CD14-positive monocyte (primary cell): ENCODE results near the gene ZFP92. TPM values are rescaled to one million over a fixed set of nuclear protein-coding genes. Genes with fewer than 3 reads are reported as not detected.

Experiments
- DNase-seq, 3 donors: peaks; one replicate each; pipeline ENCODE4 v3.0.0-alpha.2; 2011 to 2022
- H2AFZ ChIP-seq: 2 replicates; pipeline ENCODE4 v1.6.0; 2012; ENCODE audit warnings: mild to moderate bottlenecking, low read depth, low read length, inconsistent platforms; ENCODE audit not compliant: insufficient read depth, poor library complexity, severe bottlenecking
- H3K27ac ChIP-seq, 2 donors: 1 replicate in 1 of 2; 2 replicates in 1 of 2; pipeline ENCODE4 v1.5.1; 2012 to 2013; ENCODE audit warnings: low read length in 2 of 2, control low read depth in 1 of 2, inconsistent platforms in 1 of 2, low read depth in 1 of 2, mild to moderate bottlenecking in 1 of 2
- H3K27me3 ChIP-seq, 2 donors: one replicate each; pipeline versions ENCODE4 v1.6.0 to v1.6.1; 2011 to 2013; ENCODE audit warnings: low read length in 2 of 2; ENCODE audit not compliant: control insufficient read depth in 2 of 2, insufficient read depth in 2 of 2
- H3K36me3 ChIP-seq, 2 donors: replicated peaks in 1 of 2; 1 replicate in 1 of 2; 2 replicates in 1 of 2; pipeline versions ENCODE4 v1.5.1 to v1.6.1; 2012 to 2013; ENCODE audit warnings: low read length in 2 of 2, control low read depth in 1 of 2, inconsistent platforms in 1 of 2, mild to moderate bottlenecking in 1 of 2; ENCODE audit not compliant: insufficient read depth in 2 of 2, control insufficient read depth in 1 of 2
- H3K4me1 ChIP-seq, 2 donors: 1 replicate in 1 of 2; 2 replicates in 1 of 2; pipeline versions ENCODE4 v1.5.1 to v1.6.1; 2012 to 2013; ENCODE audit warnings: low read length in 2 of 2, control low read depth in 1 of 2, inconsistent platforms in 1 of 2, mild to moderate bottlenecking in 1 of 2, moderate library complexity in 1 of 2; ENCODE audit not compliant: insufficient read depth in 2 of 2, control insufficient read depth in 1 of 2
- H3K4me2 ChIP-seq: replicated peaks from 2 replicates; pipeline ENCODE3; 2012; ENCODE audit warnings: low read length, moderate library complexity, mild to moderate bottlenecking; ENCODE audit not compliant: poor library complexity, severe bottlenecking; ENCODE audit errors: extremely low read depth
- H3K4me3 ChIP-seq, 3 experiments: fragments of 200-600 bp in 1 of 3; sonication (generic) in 1 of 3; replicated peaks in 1 of 3; 1 replicate in 2 of 3; 2 replicates in 1 of 3; pipeline ENCODE4 v1.5.1; 2011 to 2013; ENCODE audit warnings: low read length in 3 of 3, mild to moderate bottlenecking in 3 of 3, control low read depth in 2 of 3, low read depth in 2 of 3, inconsistent platforms in 1 of 3, moderate library complexity in 1 of 3
- H3K79me2 ChIP-seq: 2 replicates; pipeline ENCODE4 v1.6.0; 2012; ENCODE audit warnings: mild to moderate bottlenecking, control low read depth, inconsistent platforms, low read length, moderate library complexity; ENCODE audit not compliant: insufficient read depth
- H3K9ac ChIP-seq: 2 replicates; pipeline ENCODE4 v1.6.0; 2017; ENCODE audit warnings: low read length, mild to moderate bottlenecking; ENCODE audit not compliant: insufficient read depth, poor library complexity, severe bottlenecking
- H3K9me3 ChIP-seq, 2 donors: replicated peaks in 1 of 2; 1 replicate in 1 of 2; 2 replicates in 1 of 2; pipeline versions ENCODE4 v1.5.1 to v1.6.1; 2012 to 2013; ENCODE audit warnings: low read length in 2 of 2, control low read depth in 1 of 2; ENCODE audit not compliant: control insufficient read depth in 1 of 2, insufficient read depth in 1 of 2
- H4K20me1 ChIP-seq: 2 replicates; pipeline ENCODE4 v1.6.0; 2012; ENCODE audit warnings: mild to moderate bottlenecking, low read length, control low read depth, moderate library complexity; ENCODE audit not compliant: insufficient read depth
- H3K27ac Mint-ChIP-seq, 7 donors: one replicate each; pipeline ENCODE4 v1.8.0; 2020; ENCODE audit warnings: mild to moderate bottlenecking in 7 of 7, mixed read lengths in 7 of 7, moderate library complexity in 6 of 7, inconsistent platforms in 2 of 7
- H3K27me3 Mint-ChIP-seq, 3 donors: one replicate each; pipeline ENCODE4 v1.8.0; 2021 to 2022; ENCODE audit warnings: low read depth in 3 of 3, mild to moderate bottlenecking in 3 of 3, mixed read lengths in 3 of 3, moderate library complexity in 3 of 3, inconsistent platforms in 1 of 3
- H3K36me3 Mint-ChIP-seq, 2 donors: one replicate each; pipeline ENCODE4 v1.8.0; 2020; ENCODE audit warnings: mixed read lengths in 2 of 2, inconsistent platforms in 1 of 2, mild to moderate bottlenecking in 1 of 2
- H3K4me1 Mint-ChIP-seq: one replicate; pipeline ENCODE4 v1.8.0; 2020; ENCODE audit warnings: mild to moderate bottlenecking, mixed read lengths
- H3K4me3 Mint-ChIP-seq, 2 donors: one replicate each; pipeline ENCODE4 v1.8.0; 2020; ENCODE audit warnings: mild to moderate bottlenecking in 2 of 2, mixed read lengths in 2 of 2, moderate library complexity in 1 of 2
- H3K9me3 Mint-ChIP-seq, 7 donors: one replicate each; pipeline ENCODE4 v1.8.0; 2020 to 2022; ENCODE audit warnings: mixed read lengths in 7 of 7, mild to moderate bottlenecking in 6 of 7, moderate library complexity in 6 of 7, inconsistent platforms in 2 of 7
- WGBS: methylation state at CpG from one replicate; pipeline ENCODE4 v1.1.5; 2013; ENCODE audit warnings: missing lambda C conversion rate; ENCODE audit not compliant: insufficient coverage; 5-methylcytosine and 5-hydroxymethylcytosine counted together
- intact Hi-C, 2 donors: fragments of 100-400 bp; cut with micrococcal nuclease; formaldehyde crosslinking; loops; one replicate each; pipeline versions ENCODE4 v1.15.0 to v1.15.1; 2023
- polyA plus RNA-seq, 3 donors: library from polyadenylated mRNA; depleted of rRNA in 1 of 3; unstranded in 2 of 3; stranded (reverse) in 1 of 3; fragments of 300-500 nt in 2 of 3; fragments of >200 nt in 1 of 3; fragmentation: Illumina TruSeq in 2 of 3; gene quantifications; 1 replicate in 2 of 3; 2 replicates in 1 of 3; pipeline ENCODE4 v1.2.3, GENCODE V29; 2012 to 2021
- TF ChIP-seq, protein P1 (sequence below): fragments of 200-600 bp; IDR thresholded peaks from one replicate; pipeline ENCODE4 v1.8.0; 2022; ENCODE audit warnings: antibody characterized with exemption, mild to moderate bottlenecking

The ZFP92 gene
- polyA plus RNA-seq, 3 donors: 0.04 to 0.96 (median 0.13) TPM

- Mint-ChIP-seq H3K4me3 (no peak overlapping the region), H3K9me3 (no peaks in the 10 kb centered on the region), H3K36me3 (peaks cover 13 to 20% of the 10 kb centered on the region in 2 donors), H3K27me3 (peaks cover 0 to 9% (median 3%) of the 10 kb centered on the region in 3 donors), H3K4me1 (no peaks in the 10 kb centered on the region), H3K27ac (peak overlapping the region in 1 of 7 donors; percentile 72)
- H2AFZ ChIP-seq: no peak overlapping the region
- H3K27ac ChIP-seq: no peak overlapping the region
- 68% methylated on average over 6 of the region's 10 CpGs for WGBS
- H3K4me2 ChIP-seq: no peak overlapping the region
- no peaks in the 10 kb centered on the region for H4K20me1 ChIP-seq
- no peak for DNase-seq
- no peak overlapping the region for H3K4me3 ChIP-seq
- no peaks in the 10 kb centered on the region for H3K79me2 ChIP-seq
- no peaks in the 10 kb centered on the region for H3K27me3 ChIP-seq
- H3K9me3 ChIP-seq: no peaks in the 10 kb centered on the region
- intact Hi-C loops: no loop called here
- H3K36me3 ChIP-seq: peaks cover 19 to 24% of the 10 kb centered on the region in 2 donors
- H3K9ac ChIP-seq: no peak overlapping the region
- H3K4me1 ChIP-seq: no peaks in the 10 kb centered on the region
- TF ChIP-seq, protein P1, sequence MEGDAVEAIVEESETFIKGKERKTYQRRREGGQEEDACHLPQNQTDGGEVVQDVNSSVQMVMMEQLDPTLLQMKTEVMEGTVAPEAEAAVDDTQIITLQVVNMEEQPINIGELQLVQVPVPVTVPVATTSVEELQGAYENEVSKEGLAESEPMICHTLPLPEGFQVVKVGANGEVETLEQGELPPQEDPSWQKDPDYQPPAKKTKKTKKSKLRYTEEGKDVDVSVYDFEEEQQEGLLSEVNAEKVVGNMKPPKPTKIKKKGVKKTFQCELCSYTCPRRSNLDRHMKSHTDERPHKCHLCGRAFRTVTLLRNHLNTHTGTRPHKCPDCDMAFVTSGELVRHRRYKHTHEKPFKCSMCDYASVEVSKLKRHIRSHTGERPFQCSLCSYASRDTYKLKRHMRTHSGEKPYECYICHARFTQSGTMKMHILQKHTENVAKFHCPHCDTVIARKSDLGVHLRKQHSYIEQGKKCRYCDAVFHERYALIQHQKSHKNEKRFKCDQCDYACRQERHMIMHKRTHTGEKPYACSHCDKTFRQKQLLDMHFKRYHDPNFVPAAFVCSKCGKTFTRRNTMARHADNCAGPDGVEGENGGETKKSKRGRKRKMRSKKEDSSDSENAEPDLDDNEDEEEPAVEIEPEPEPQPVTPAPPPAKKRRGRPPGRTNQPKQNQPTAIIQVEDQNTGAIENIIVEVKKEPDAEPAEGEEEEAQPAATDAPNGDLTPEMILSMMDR: no peak
Observed at GRCh38 chrX:153446636-153446936, 35.3 kb downstream of the ZFP92 start.

GRCh38 chrX:153446950-153447580 lies 35.8 kb downstream of the ZFP92 start:
- H3K27me3 Mint-ChIP-seq: peaks cover 0 to 9% (median 3%) of the 10 kb centered on the region in 3 donors
- peak overlapping the region in 2 of 7 donors; percentile 18 to 68 for H3K27ac Mint-ChIP-seq
- H3K36me3 Mint-ChIP-seq: peaks cover 16 to 23% of the 10 kb centered on the region in 2 donors
- Histone ChIP-seq H3K36me3 (peaks cover 21 to 29% of the 10 kb centered on the region in 2 donors), H3K4me3 (no peak overlapping the region), H2AFZ (no peak overlapping the region), H3K4me2 (no peak overlapping the region), H3K79me2 (no peaks in the 10 kb centered on the region), H4K20me1 (no peaks in the 10 kb centered on the region), H3K4me1 (no peaks in the 10 kb centered on the region), H3K9ac (no peak overlapping the region), H3K27me3 (no peaks in the 10 kb centered on the region), H3K9me3 (no peaks in the 10 kb centered on the region), H3K27ac (no peak overlapping the region)
- no peak for DNase-seq
- TF ChIP-seq, protein P1: no peak
- H3K9me3 Mint-ChIP-seq: no peaks in the 10 kb centered on the region
- WGBS: 93% methylated on average over 9 of the region's 17 CpGs
- no peaks in the 10 kb centered on the region for H3K4me1 Mint-ChIP-seq
- intact Hi-C loops: no loop called here
- no peak overlapping the region for H3K4me3 Mint-ChIP-seq
